Stimulated activated CD4-positive, alpha-beta T cell treated with anti-CD3 and anti-CD28 coated beads, TNF-alpha, amount 100 ng/mL, for 48 hours (primary cell): ENCODE measurements around the gene GLIS1.

Experiments used
- DNase-seq, 3 donors: peaks; one replicate each; pipeline ENCODE4 v3.0.0-alpha.2; 2020; ENCODE audit warnings: low read depth in 3 of 3

The GLIS1 gene

DNA sequence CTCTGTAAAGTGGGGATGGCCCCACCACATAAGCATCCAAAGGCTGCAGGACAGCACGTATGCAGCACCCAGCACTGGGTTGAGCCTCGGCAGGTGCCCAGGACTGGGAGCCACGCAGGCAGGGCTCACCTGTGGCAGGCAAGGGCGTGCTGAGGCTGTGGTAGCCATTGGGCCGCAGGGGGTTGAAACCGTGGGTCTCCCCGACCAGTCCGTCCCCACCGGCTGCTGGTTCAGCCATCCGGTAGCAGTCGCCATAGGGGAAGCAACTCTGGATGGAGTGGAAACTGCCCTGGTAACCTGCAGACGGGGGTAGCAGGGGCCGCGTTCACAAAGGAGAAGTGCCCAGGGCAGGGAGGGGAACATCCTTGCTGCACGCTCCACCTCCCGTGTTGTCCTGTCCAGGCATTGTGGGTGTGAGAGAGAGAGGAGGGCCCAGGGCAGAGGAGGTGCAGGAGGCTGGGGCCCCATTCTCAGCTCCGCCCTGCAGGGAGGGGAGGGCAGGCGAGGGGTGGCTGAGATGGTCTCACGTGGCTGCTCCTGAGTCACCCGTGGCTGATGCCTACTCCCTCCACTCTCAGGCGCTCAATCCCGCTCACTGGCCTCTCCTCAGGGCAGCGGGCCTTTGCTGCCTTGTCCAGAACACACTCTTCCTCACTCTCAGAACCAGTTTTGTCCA, 229.8 kb downstream of the GLIS1 start:
- no peak for DNase-seq

- no peak for DNase-seq
These were observed 230.6 kb downstream of the GLIS1 start for GRCh38 chr1:53508056-53508990.

DNA sequence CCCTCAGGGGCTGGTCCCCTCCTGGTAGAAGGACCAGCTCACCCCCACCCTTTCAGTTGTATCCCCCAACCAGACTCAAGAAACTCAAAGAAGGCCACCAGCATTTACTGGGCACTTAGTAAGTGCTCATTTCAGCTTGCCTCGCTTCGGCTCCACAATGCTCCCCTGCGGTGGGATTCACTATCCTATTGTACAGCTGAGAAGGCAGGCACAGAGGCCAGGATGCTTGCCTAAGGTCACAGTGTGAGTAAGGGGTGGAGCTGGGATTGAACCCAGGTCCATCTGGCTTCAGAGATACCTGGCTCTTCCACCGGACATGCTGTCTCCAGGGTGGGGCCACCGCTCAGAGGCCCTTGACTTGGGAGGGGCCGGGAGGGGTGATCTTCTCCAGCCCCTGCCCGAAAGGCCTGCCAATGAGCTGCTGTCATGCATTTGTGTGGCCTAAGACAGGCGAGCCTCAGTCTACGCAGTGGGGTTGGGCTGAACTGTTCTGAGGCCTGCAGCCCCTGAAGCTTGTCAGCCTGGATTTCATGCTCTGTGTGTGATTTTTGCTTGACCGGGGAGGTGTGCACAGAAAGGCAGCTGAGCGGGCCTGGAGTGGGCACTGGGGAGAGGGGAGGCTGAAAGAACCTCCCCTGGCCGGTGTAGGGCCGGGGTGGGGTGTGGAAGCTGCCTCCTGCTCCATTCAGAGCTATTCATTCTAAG, 231.7 kb downstream of the GLIS1 start:
- DNase-seq = no peak

DNA sequence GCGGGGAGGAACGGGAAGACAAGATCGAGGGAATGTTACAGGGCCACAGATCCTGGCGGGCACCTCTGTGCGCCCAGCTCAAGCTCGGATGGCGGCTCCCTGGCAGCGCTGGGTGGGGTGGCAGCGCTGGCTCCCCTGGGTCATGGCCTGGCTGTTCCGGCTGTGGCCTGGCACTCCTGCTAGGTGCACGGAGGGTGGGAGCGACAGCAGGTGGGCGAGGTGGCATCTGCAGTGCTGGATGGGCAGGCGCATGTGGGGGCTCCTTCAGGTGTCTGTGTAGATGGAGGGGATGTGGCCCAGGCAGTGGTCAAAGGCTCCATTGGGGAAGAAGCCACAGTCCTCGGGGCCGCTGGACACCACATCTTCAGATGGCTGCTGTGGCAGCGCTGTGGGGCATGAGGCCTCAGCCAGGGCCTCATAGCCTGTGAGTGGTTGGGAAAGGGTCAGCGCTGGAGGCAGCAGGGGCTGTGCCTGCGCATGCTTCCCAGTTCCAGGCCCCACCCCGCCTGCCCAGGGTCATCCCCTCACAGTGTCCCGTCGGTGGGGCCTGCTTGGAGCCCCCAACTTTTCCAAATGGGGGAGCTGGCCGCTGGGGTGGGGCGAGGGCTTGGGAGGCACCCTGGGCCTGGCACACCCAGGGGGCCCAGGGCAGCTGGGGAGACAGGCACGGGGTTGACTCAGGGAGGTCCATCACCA, 232.5 kb downstream of the GLIS1 start:
- DNase-seq = no peak

DNA sequence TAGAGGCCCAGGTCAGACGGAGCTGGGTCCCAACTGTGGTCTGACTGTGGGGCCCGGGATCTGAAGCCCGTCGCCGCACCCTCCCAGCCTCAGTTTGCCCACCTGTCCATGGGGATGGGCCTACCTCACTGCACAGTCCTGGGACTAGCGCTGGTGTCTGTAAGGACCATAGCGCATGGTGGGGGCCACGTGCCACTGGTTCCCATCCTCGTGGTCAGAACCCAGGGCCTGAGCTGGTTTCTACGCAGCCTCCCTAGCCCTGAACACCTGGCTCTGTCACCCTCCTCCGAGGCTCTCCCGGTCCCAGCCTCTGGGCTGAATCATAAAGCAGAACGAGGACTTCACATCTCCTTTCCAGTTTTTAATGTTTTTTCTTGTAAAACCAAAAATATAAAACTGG, 233.1 kb downstream of the GLIS1 start:
- no peak for DNase-seq

DNA sequence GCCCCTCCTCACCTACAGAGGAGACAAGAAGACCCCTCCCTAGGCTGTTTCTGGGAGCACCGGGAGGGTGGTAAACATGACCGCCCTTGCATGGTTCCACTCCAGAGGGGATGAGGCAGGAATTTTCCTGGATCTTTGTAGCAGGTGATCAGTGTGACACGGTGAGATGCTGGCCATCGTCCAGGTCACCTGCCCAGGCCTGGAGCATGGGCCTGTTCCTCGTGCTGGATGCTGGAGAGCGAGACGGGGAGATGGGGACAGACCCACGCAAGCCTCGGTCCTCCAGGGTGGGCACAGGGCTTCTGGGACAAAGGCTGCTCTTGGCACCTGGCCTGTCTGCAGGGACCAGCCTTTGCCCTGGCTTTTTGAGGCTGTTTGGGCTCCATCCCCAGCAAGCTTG, 233.6 kb downstream of the GLIS1 start:
- DNase-seq = no peak

- no peak for DNase-seq
These were observed 234.1 kb downstream of the GLIS1 start for GRCh38 chr1:53504901-53505300.

DNA sequence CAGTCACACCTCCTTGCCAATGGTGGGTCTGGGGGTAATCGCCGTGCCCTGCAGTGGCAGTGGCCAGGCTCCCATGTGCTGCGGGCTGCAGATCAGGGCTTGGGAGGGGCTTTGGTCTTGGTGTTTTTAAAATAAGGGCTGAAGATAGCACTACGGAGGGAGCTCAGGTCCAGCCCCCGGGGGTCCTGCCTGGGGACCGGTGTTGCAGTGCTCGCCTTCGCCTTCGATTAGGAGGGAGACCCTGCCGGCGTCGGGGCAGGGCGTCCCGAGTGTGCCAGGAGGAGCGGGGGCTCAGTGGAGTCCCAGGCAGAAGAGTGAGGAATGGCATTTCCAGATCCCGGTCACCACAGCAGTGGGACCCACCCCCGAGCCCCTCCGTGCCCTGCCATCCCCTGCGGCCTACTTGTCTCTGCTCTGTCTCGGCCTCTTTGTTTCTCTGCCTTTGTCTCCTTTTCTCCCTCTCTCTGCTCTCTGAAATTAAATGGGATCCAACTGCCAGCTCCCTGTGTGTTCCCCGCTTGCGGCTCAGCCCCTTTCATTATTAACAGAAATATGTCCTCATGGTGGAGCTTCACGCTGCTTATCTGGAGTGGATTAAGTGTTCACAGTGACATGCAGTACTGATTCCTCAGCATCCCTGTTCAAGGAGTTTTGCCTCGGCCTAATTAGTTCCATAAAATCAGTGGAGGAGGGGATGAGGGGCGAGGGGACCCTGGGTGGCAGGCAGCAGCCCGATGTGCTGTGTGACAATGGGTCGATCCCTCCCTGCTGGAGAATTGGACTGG, 235.3 kb downstream of the GLIS1 start:
- DNase-seq = no peak

GRCh38 chr1:53502641-53503432, 236.1 kb downstream of the GLIS1 start:
- DNase-seq = no peak

DNA sequence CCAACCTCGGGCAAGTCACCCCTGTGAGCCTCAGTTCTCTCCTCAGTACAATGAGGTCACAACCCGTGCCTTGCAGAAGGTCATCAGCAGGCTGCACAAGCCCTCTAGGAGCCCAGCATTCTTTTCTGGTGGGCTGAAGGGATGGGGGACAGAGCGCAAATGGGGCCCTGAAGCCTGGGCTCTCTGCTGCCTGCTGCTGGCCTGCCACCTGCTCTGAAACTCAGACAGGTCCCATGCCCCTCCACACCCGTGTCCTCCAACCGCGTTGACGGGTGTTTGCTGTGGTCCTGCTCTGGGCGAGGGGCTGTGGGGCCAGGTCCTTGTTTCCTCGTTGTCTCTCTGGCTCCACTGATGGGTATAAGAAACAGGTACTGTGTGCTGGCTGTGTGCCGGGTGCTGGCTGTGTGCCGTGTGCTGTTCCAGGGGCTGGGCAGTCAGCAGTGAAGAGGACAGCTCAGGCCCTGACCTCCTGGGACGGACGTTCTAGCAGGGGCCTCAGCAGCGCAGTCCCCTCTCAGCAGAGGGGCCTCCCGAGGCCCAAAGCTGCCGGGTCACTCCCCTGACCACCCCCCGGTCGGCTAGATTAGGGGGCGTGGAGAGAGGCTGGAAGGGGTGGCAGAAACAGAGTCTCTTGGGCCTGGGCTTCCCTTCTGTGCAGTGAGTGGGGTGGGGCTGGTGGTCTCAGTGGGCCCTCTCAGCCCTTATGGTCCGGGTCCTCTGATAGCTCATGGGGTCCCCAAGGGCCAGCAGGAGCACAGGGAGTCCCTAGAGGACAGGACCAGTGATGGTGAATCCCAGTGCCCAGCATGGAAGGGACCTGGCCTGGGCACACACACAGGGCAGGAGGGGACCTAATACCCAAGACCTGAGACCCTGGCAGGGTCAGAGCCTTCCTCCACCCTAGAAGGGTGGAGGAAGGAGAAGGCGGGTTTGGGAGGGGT, 237.6 kb downstream of the GLIS1 start:
- no peak for DNase-seq

DNA sequence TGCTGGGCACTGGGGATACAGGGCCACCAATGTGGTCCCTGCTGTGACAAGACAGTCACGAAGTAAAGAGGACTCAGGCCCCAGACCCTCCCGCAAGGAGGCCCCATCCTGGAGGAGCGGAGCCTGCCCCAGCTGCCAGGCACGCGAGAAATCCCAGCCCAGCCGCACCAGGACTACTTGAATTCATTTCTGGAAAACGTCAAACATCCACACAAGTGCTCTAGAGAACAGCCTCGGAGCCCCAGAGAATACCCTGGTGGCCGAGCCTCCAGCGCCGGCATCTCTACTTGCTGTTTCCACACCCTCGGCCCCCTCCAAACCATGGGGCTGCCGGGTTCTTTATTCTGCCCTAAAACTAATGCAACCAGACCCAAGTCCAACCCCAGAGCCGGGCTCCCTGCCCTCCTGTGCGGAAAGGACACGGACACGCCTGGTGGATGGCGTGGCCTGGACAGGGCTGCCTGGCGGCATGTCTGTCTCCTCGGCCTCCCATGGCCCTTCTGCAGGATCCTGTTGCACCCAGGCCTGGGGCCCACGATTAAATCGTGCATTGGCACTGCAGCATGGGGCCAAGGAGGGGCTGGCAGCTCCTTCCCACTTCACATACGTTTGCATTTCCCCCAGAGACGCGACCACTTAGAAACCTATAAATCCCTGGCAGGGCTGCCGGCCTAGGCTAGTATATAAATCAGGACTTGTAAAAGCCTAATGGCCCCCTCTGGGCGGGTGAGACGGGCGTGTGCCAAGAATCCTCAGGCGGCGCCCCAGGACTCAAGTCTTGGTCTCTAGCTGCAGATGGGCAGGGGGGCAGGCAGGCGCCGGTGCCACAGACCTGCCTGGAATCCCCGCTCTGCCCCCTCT, 238.5 kb downstream of the GLIS1 start:
- no peak for DNase-seq

GRCh38 chr1:53499257-53500203, 239.4 kb downstream of the GLIS1 start:
- no peak for DNase-seq

- DNase-seq = no peak
These were observed 240.3 kb downstream of the GLIS1 start for GRCh38 chr1:53498555-53499131.

DNA sequence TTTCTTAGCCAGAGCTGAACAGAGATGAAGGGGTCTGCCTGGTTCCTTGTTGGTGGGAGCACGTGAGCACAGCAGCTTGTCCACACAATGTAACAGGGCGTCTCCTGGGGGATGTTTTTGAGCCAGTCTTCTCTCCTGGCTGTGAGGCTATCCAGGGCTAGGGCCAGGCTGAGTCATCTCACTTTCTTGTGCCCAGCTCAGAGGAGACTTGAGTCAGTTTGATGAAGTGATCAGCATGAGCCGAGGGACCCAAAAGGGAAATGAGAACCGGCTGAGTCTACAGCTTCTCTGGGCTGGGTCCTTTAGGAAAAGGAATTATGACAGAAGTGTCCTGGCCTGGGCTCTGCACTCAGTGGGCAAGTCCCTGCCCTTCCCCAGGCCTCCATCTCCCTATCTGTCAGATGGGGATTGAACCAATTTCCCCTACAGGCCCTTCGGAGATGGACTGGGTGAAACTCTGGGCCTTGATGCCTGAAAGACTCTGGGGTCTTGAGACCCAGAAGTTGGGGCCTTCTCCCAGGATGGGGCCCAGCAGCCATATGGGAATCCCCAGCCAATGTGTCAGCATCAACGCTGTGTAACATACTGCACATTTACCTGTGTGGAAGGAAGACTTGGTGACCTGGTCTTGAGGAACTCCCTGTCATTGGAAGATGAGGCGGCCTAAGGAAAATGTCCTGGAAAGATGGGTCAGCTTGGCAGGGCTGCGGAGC, 243.2 kb downstream of the GLIS1 start:
- DNase-seq = no peak

- no peak for DNase-seq
These were observed 248.6 kb downstream of the GLIS1 start for GRCh38 chr1:53490351-53490750.
